ENCODE measurements around the gene SCUBE1.

GRCh38 chr22:43220625-43221380, 122.4 kb downstream of the SCUBE1 start:
- TF ChIP-seq CSDC2 (CRISPR knock-in tag; IDR thresholded peaks at IDR 0.05) (no peak), PPARA (CRISPR knock-in tag; IDR thresholded peaks at IDR 0.05; ENCODE audit: borderline replicate concordance) (no peak), CREB5 (CRISPR knock-in tag; IDR thresholded peaks at IDR 0.05; ENCODE audit: low read depth) (no peak), TCF4 (CRISPR knock-in tag; IDR thresholded peaks at IDR 0.05; ENCODE audit: borderline replicate concordance) (no peak), PATZ1 (CRISPR knock-in tag; IDR thresholded peaks at IDR 0.05; ENCODE audit: borderline replicate concordance) (no peak), TSHZ2 (CRISPR knock-in tag; IDR thresholded peaks at IDR 0.05) (no peak), TOX (CRISPR knock-in tag; IDR thresholded peaks at IDR 0.05; ENCODE audit: borderline replicate concordance) (no peak), BACH2 (CRISPR knock-in tag; IDR thresholded peaks at IDR 0.05; ENCODE audit: borderline replicate concordance) (no peak), ZC3H10 (CRISPR knock-in tag; IDR thresholded peaks at IDR 0.05) (no peak), CSRNP3 (CRISPR knock-in tag; IDR thresholded peaks at IDR 0.05) (no peak), ZNF70 (CRISPR knock-in tag; IDR thresholded peaks at IDR 0.05) (no peak), ZFP3 (CRISPR knock-in tag; IDR thresholded peaks at IDR 0.05) (no peak)

Measured in SK-N-SH treated with all-trans-retinoic acid at 6 μM for 48 hours (cell line).